Measurements from ENCODE around the gene TAGLN.

The TAGLN gene

GRCh38 chr11:117189191-117189940 is 9.8 kb upstream of the TAGLN start:
- no peaks in the 10 kb centered on the region for H3K27me3 ChIP-seq (ENCODE audit: control insufficient read depth, insufficient read depth, low read length)
- H3K4me1 ChIP-seq (ENCODE audit: control insufficient read depth, insufficient read depth, low read length) = no peaks in the 10 kb centered on the region
- H3K36me3 ChIP-seq (ENCODE audit: control insufficient read depth, insufficient read depth, low read length) = peaks cover 22% of the 10 kb centered on the region
- H3K27ac ChIP-seq (ENCODE audit: low read depth, low read length) = no peak overlapping the region
- H3K9me3 ChIP-seq (ENCODE audit: control insufficient read depth, insufficient read depth, low read length) = no peaks in the 10 kb centered on the region
- no peak overlapping the region for H3K4me3 ChIP-seq (ENCODE audit: low read depth, low read length)
- H3K9ac ChIP-seq (ENCODE audit: low read depth, low read length) = no peak overlapping the region

GRCh38 chr11:117189941-117190544 is 9.1 kb upstream of the TAGLN start:
- H3K9me3 ChIP-seq (ENCODE audit: control insufficient read depth, insufficient read depth, low read length) = no peaks in the 10 kb centered on the region
- no peaks in the 10 kb centered on the region for H3K27me3 ChIP-seq (ENCODE audit: control insufficient read depth, insufficient read depth, low read length)
- no peak overlapping the region for H3K9ac ChIP-seq (ENCODE audit: low read depth, low read length)
- H3K4me3 ChIP-seq (ENCODE audit: low read depth, low read length) = no peak overlapping the region
- H3K36me3 ChIP-seq (ENCODE audit: control insufficient read depth, insufficient read depth, low read length) = peaks cover 22% of the 10 kb centered on the region
- no peak overlapping the region for H3K27ac ChIP-seq (ENCODE audit: low read depth, low read length)
- no peaks in the 10 kb centered on the region for H3K4me1 ChIP-seq (ENCODE audit: control insufficient read depth, insufficient read depth, low read length)

GRCh38 chr11:117191680-117192400 is 7.3 kb upstream of the TAGLN start:
- Histone ChIP-seq H3K4me3 (ENCODE audit: low read depth, low read length) (no peak overlapping the region), H3K27ac (ENCODE audit: low read depth, low read length) (no peak overlapping the region), H3K4me1 (ENCODE audit: control insufficient read depth, insufficient read depth, low read length) (no peaks in the 10 kb centered on the region), H3K27me3 (ENCODE audit: control insufficient read depth, insufficient read depth, low read length) (no peaks in the 10 kb centered on the region), H3K36me3 (ENCODE audit: control insufficient read depth, insufficient read depth, low read length) (peaks cover 25% of the 10 kb centered on the region), H3K9ac (ENCODE audit: low read depth, low read length) (no peak overlapping the region), H3K9me3 (ENCODE audit: control insufficient read depth, insufficient read depth, low read length) (no peaks in the 10 kb centered on the region)

- no peaks in the 10 kb centered on the region for H3K4me1 ChIP-seq (ENCODE audit: control insufficient read depth, insufficient read depth, low read length)
- H3K36me3 ChIP-seq (ENCODE audit: control insufficient read depth, insufficient read depth, low read length) = peaks cover 25% of the 10 kb centered on the region
- H3K27me3 ChIP-seq (ENCODE audit: control insufficient read depth, insufficient read depth, low read length) = no peaks in the 10 kb centered on the region
- H3K9ac ChIP-seq (ENCODE audit: low read depth, low read length) = no peak overlapping the region
- H3K4me3 ChIP-seq (ENCODE audit: low read depth, low read length) = no peak overlapping the region
- H3K27ac ChIP-seq (ENCODE audit: low read depth, low read length) = no peak overlapping the region
- no peaks in the 10 kb centered on the region for H3K9me3 ChIP-seq (ENCODE audit: control insufficient read depth, insufficient read depth, low read length)
Observed at GRCh38 chr11:117192401-117192875, 6.7 kb upstream of the TAGLN start.

DNA sequence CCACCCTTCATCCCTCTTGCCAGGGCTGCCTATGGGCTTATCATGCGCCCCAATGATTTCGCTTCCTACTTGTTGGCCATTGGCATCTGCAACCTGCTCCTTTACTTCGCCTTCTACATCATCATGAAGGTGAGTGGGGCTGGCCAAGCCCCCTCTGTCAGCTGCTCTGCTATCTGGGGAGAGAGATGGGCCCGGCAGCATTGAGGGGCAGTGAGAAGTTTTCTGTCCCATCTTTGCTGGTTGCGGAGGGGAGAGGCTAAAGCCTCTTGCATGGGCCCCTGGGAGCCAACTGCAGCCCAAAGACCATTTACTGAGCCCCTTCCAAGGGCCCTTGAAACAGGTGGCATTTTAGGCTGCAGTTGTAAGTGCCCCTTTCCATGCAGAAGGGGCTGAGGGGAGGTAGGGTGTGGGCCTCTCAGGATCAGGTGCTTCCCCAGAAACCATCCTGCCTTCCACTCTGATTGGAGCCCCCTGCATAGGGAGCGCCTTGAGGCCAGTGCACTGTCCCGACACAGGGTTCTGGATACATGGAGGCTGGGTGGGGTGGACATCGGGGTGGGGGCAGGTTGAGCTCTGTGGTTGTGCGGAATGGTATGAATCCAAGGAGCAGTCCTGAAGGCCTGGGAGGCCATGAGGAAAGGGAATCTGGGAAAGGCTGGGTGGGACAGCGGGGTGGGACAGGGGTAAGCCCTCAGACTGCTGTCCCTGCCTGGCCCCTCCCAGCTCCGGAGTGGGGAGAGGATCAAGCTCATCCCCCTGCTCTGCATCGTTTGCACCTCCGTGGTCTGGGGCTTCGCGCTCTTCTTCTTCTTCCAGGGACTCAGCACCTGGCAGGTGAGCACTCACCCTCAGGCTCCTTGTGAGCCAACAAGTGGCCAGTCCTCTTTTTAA is 5.8 kb upstream of the TAGLN start:
- Histone ChIP-seq H3K36me3 (ENCODE audit: control insufficient read depth, insufficient read depth, low read length) (peaks cover 25% of the 10 kb centered on the region), H3K4me1 (ENCODE audit: control insufficient read depth, insufficient read depth, low read length) (peaks cover 4% of the 10 kb centered on the region)

GRCh38 chr11:117194267-117194666 is 4.9 kb upstream of the TAGLN start:
- Histone ChIP-seq H3K9me3 (ENCODE audit: control insufficient read depth, insufficient read depth, low read length) (no peaks in the 10 kb centered on the region), H3K27ac (ENCODE audit: low read depth, low read length) (no peak overlapping the region), H3K9ac (ENCODE audit: low read depth, low read length) (no peak overlapping the region), H3K4me3 (ENCODE audit: low read depth, low read length) (no peak overlapping the region), H3K36me3 (ENCODE audit: control insufficient read depth, insufficient read depth, low read length) (peaks cover 19% of the 10 kb centered on the region), H3K27me3 (ENCODE audit: control insufficient read depth, insufficient read depth, low read length) (no peaks in the 10 kb centered on the region), H3K4me1 (ENCODE audit: control insufficient read depth, insufficient read depth, low read length) (peaks cover 9% of the 10 kb centered on the region)

More for the DNA sequence above, 5.8 kb upstream of the TAGLN start:
- Histone ChIP-seq H3K9ac (ENCODE audit: low read depth, low read length) (no peak overlapping the region), H3K27ac (ENCODE audit: low read depth, low read length) (no peak overlapping the region), H3K9me3 (ENCODE audit: control insufficient read depth, insufficient read depth, low read length) (no peaks in the 10 kb centered on the region), H3K27me3 (ENCODE audit: control insufficient read depth, insufficient read depth, low read length) (no peaks in the 10 kb centered on the region), H3K4me3 (ENCODE audit: low read depth, low read length) (no peak overlapping the region)

DNA sequence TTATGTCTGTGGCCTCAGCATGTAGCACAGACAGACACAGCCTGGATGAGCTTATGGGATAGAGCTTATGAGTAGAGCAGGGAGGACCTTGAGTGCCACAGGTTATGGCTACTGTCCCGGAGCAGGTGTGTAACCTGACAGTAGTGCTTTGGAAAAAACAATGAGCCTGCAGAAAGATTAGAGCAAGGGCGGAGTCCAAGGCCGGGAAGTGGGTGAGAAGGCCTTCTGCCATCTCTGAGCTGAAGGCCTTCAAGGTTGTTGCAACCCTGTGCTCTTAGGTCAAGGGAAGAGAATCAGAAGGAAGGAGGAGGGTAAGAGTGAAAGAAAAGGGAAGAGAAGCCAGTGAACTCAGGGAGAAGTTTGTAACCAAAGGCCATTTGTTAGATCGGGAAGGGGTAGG is 3.9 kb upstream of the TAGLN start:
- H3K9me3 ChIP-seq (ENCODE audit: control insufficient read depth, insufficient read depth, low read length) = no peaks in the 10 kb centered on the region
- H3K4me1 ChIP-seq (ENCODE audit: control insufficient read depth, insufficient read depth, low read length) = peaks cover 18% of the 10 kb centered on the region
- no peak overlapping the region for H3K9ac ChIP-seq (ENCODE audit: low read depth, low read length)
- no peak overlapping the region for H3K4me3 ChIP-seq (ENCODE audit: low read depth, low read length)
- no peaks in the 10 kb centered on the region for H3K27me3 ChIP-seq (ENCODE audit: control insufficient read depth, insufficient read depth, low read length)
- H3K36me3 ChIP-seq (ENCODE audit: control insufficient read depth, insufficient read depth, low read length) = peaks cover 15% of the 10 kb centered on the region
- no peak overlapping the region for H3K27ac ChIP-seq (ENCODE audit: low read depth, low read length)

DNA sequence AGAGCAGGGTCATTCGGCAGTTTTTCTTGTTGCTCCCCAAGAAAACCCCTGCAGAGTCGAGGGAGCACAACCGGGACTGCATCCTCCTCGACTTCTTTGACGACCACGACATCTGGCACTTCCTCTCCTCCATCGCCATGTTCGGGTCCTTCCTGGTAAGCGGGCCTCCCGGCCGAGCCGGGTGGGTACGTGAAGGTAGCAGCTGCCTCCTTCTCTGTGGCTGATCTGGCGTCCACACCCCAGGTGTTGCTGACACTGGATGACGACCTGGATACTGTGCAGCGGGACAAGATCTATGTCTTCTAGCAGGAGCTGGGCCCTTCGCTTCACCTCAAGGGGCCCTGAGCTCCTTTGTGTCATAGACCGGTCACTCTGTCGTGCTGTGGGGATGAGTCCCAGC is 3.4 kb upstream of the TAGLN start:
- no peaks in the 10 kb centered on the region for H3K27me3 ChIP-seq (ENCODE audit: control insufficient read depth, insufficient read depth, low read length)
- no peaks in the 10 kb centered on the region for H3K9me3 ChIP-seq (ENCODE audit: control insufficient read depth, insufficient read depth, low read length)
- peaks cover 23% of the 10 kb centered on the region for H3K4me1 ChIP-seq (ENCODE audit: control insufficient read depth, insufficient read depth, low read length)
- H3K27ac ChIP-seq (ENCODE audit: low read depth, low read length) = no peak overlapping the region
- H3K36me3 ChIP-seq (ENCODE audit: control insufficient read depth, insufficient read depth, low read length) = peaks cover 11% of the 10 kb centered on the region; the same call in 1 of the 2 replicates
- H3K9ac ChIP-seq (ENCODE audit: low read depth, low read length) = no peak overlapping the region
- H3K4me3 ChIP-seq (ENCODE audit: low read depth, low read length) = no peak overlapping the region

DNA sequence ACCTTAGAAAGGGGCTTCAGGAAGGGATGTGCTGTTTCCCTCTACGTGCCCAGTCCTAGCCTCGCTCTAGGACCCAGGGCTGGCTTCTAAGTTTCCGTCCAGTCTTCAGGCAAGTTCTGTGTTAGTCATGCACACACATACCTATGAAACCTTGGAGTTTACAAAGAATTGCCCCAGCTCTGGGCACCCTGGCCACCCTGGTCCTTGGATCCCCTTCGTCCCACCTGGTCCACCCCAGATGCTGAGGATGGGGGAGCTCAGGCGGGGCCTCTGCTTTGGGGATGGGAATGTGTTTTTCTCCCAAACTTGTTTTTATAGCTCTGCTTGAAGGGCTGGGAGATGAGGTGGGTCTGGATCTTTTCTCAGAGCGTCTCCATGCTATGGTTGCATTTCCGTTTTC is 2.2 kb upstream of the TAGLN start:
- Histone ChIP-seq H3K27ac (ENCODE audit: low read depth, low read length) (no peak overlapping the region), H3K4me1 (ENCODE audit: control insufficient read depth, insufficient read depth, low read length) (peaks cover 34% of the 10 kb centered on the region), H3K4me3 (ENCODE audit: low read depth, low read length) (no peak overlapping the region), H3K9me3 (ENCODE audit: control insufficient read depth, insufficient read depth, low read length) (no peaks in the 10 kb centered on the region), H3K36me3 (ENCODE audit: control insufficient read depth, insufficient read depth, low read length) (peaks cover 11% of the 10 kb centered on the region), H3K27me3 (ENCODE audit: control insufficient read depth, insufficient read depth, low read length) (no peaks in the 10 kb centered on the region), H3K9ac (ENCODE audit: low read depth, low read length) (no peak overlapping the region)

- H3K36me3 ChIP-seq (ENCODE audit: control insufficient read depth, insufficient read depth, low read length) = peaks cover 14% of the 10 kb centered on the region
- no peaks in the 10 kb centered on the region for H3K27me3 ChIP-seq (ENCODE audit: control insufficient read depth, insufficient read depth, low read length)
- peaks cover 34% of the 10 kb centered on the region for H3K4me1 ChIP-seq (ENCODE audit: control insufficient read depth, insufficient read depth, low read length)
- peak overlapping the region; percentile 58 for H3K9ac ChIP-seq (ENCODE audit: low read depth, low read length)
- peak overlapping the region; percentile 95 for H3K27ac ChIP-seq (ENCODE audit: low read depth, low read length)
- peak overlapping the region; percentile 74 for H3K4me3 ChIP-seq (ENCODE audit: low read depth, low read length)
- no peaks in the 10 kb centered on the region for H3K9me3 ChIP-seq (ENCODE audit: control insufficient read depth, insufficient read depth, low read length)
Observed at GRCh38 chr11:117197516-117198456, 1.4 kb upstream of the TAGLN start.

All from HUES48 (cell line).